ENCODE data around the gene RBMS3. TPM values are rescaled to one million over a fixed set of nuclear protein-coding genes. Genes with fewer than 3 reads are reported as not detected.

Gene RBMS3
- total RNA-seq, 1 donor from 2014 or later: 3.4 TPM

DNA sequence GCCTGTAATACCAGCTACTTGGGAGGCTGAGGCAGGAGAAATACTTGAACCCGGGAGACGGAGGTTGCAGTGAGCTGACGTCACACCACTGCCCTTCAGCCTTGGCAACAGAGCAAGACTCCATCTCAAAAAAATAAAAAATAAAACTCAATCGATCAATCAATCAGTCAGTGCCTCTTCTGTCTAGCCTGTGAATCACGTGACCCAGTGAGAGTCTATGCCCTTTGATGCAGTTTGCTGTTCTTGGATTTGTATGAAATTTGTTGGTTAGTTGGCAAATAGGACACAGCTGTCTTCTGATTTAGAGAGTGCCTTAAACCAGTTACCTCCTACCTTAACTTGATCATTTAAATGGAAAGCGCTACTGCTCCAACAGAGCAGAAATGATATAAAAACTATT is 3.6 kb upstream of the RBMS3 start:
- H3K36me3 ChIP-seq (ENCODE audit: control insufficient read depth, insufficient read depth, low read length): no peaks in the 10 kb centered on the region
- DNase-seq (ENCODE audit: low read depth) (no peak), FAIRE-seq (no peak)
- no peaks in the 10 kb centered on the region for H3K27me3 ChIP-seq (ENCODE audit: control insufficient read depth, insufficient read depth, low read length)
- no peak overlapping the region for H3K4me3 ChIP-seq (ENCODE audit: low read depth, low read length)
- TF ChIP-seq, protein P1, sequence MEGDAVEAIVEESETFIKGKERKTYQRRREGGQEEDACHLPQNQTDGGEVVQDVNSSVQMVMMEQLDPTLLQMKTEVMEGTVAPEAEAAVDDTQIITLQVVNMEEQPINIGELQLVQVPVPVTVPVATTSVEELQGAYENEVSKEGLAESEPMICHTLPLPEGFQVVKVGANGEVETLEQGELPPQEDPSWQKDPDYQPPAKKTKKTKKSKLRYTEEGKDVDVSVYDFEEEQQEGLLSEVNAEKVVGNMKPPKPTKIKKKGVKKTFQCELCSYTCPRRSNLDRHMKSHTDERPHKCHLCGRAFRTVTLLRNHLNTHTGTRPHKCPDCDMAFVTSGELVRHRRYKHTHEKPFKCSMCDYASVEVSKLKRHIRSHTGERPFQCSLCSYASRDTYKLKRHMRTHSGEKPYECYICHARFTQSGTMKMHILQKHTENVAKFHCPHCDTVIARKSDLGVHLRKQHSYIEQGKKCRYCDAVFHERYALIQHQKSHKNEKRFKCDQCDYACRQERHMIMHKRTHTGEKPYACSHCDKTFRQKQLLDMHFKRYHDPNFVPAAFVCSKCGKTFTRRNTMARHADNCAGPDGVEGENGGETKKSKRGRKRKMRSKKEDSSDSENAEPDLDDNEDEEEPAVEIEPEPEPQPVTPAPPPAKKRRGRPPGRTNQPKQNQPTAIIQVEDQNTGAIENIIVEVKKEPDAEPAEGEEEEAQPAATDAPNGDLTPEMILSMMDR (IDR thresholded peaks at IDR 0.05; ENCODE audit: insufficient read depth, low read length, severe bottlenecking): no peak

DNA sequence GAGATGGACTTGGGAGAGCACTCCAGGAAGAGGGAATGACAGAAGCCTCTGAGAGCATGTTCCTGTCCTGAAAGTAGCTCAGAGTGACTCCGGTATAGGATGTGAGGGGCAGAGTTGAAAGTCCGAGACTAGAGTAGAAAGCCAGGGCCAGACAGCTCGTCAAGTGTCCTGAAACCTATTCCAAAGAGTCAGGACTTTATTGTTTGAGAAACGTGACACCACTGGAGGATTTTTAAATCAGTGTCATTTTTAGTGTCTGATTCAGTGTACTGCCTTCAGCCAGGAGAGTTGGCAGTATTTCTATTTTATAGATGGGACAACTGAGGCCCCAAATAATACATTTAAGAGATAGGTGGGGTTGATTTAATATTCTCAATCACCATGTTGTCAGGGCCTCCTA is 1.6 kb upstream of the RBMS3 start:
- H3K4me3 ChIP-seq (ENCODE audit: low read depth, low read length): no peak overlapping the region
- FAIRE-seq: no peak

DNA sequence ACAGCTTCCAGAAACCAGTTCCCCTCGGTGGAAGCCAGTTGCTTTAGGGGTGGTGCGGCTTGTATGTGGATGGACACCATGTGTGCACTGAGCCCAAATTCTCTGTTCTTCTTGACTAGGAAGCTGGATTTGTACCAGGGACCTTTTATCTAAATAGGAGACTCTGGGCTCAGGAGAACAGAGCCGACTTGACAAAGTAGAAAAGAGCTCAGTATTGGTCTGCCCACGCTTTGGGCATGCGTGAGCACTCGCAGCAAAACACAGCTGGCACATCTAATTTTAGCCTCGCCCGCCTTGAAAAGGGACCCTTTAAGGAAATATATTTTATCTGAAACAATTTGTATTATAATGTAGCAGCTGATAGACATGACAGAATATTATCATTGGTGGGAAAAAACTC is 1.1 kb upstream of the RBMS3 start:
- DNase-seq (ENCODE audit: low read depth) (no peak), FAIRE-seq (no peak)
- TF ChIP-seq, protein P1 (IDR thresholded peaks at IDR 0.05; ENCODE audit: insufficient read depth, low read length, severe bottlenecking): no peak
- no peak overlapping the region for H3K4me3 ChIP-seq (ENCODE audit: low read depth, low read length)
- H3K36me3 ChIP-seq (ENCODE audit: control insufficient read depth, insufficient read depth, low read length): no peaks in the 10 kb centered on the region
- no peaks in the 10 kb centered on the region for H3K27me3 ChIP-seq (ENCODE audit: control insufficient read depth, insufficient read depth, low read length)

More for the DNA sequence above, 1.6 kb upstream of the RBMS3 start:
- Histone ChIP-seq H3K36me3 (ENCODE audit: control insufficient read depth, insufficient read depth, low read length) (no peaks in the 10 kb centered on the region), H3K27me3 (ENCODE audit: control insufficient read depth, insufficient read depth, low read length) (no peaks in the 10 kb centered on the region)
- DNase-seq (ENCODE audit: low read depth): no peak
- TF ChIP-seq, protein P1 (IDR thresholded peaks at IDR 0.05; ENCODE audit: insufficient read depth, low read length, severe bottlenecking): no peak

DNA sequence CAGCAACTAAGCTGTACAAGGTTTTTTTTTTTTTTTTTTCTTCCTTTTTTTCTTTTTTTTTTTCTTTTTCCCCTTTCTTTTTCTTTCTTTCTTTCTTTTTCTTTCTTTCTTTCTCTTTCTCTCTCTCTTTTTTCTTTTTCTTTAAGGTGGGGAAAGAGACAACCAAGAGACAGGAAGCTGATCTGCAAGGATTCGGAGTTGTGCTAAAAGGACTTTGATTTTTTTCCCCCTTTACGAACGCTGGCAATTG is 148 bp downstream of the RBMS3 start:
- TF ChIP-seq, protein P1 (IDR thresholded peaks at IDR 0.05; ENCODE audit: insufficient read depth, low read length, severe bottlenecking): no peak
- DNase-seq (ENCODE audit: low read depth): no peak
- Histone ChIP-seq H3K4me3 (ENCODE audit: low read depth, low read length) (peak overlapping the region; percentile 60), H3K36me3 (ENCODE audit: control insufficient read depth, insufficient read depth, low read length) (no peaks in the 10 kb centered on the region), H3K27me3 (ENCODE audit: control insufficient read depth, insufficient read depth, low read length) (no peaks in the 10 kb centered on the region)
- FAIRE-seq: no peak

DNA sequence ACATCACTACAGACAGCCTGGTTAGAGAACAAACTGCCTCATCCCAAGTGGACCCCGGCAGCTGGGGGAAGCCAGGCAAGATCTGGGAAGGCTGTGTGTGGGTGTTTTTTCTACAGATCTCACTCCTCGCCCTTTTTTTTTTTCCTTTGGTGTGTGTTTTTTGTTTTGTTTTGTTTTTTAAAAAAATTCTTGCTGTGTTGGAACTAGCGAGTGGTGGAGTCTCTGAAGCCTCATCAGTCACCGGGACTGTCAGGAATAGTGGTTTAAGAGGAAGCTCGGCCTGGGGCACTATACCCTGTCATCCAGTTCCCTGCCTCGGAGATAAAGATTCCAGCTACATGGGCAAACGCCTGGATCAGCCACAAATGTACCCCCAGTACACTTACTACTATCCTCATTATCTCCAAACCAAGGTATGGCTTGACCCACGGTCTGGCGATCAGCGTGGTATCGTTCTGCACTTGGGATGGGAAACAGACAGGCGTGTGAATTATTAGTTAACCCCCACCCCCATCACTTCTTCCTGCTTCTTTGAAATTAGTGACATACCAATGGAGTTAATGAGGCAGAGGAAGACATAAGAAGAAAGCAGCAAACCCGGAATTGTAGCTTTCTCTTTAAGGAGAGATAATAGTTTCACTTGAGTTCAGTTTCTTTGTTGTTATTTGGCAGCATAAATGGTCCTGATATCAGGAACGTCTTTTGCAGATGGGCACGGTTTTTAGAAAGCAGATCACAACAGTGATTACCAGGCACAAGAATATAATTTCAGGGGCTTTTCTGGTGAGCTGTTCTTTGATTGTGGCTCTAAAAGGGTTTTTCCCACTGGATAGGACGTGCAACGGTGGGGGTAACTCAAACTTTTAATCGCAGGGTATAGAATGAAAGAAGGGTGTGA is 722 bp downstream of the RBMS3 start:
- Histone ChIP-seq H3K36me3 (ENCODE audit: control insufficient read depth, insufficient read depth, low read length) (no peaks in the 10 kb centered on the region), H3K27me3 (ENCODE audit: control insufficient read depth, insufficient read depth, low read length) (no peaks in the 10 kb centered on the region), H3K4me3 (ENCODE audit: low read depth, low read length) (peak overlapping the region; percentile 60)
- DNase-seq (ENCODE audit: low read depth) (peak; percentile 54), FAIRE-seq (peak; percentile 23)
- TF ChIP-seq, protein P1 (IDR thresholded peaks at IDR 0.05; ENCODE audit: insufficient read depth, low read length, severe bottlenecking): no peak

All from bronchial epithelial cell (primary cell).